H1 (cell line): Measurements from ENCODE around the gene TPRX1. TPM values are rescaled to one million over a fixed set of nuclear protein-coding genes. Genes with fewer than 3 reads are reported as not detected.

Experiments used
- CEBPB ChIP-seq: IDR thresholded peaks from 2 replicates; pipeline ENCODE4 v1.6.1; 2012; ENCODE audit warnings: low read depth, low read length
- FOSL1 ChIP-seq: IDR thresholded peaks from 2 replicates; pipeline ENCODE4 v1.6.1; 2011; ENCODE audit warnings: mild to moderate bottlenecking, low read depth, low read length, moderate library complexity; ENCODE audit not compliant: insufficient read depth
- POU5F1 ChIP-seq: IDR thresholded peaks from 2 replicates; pipeline ENCODE4 v1.6.1; 2011; ENCODE audit warnings: low read depth, mild to moderate bottlenecking, low read length, moderate library complexity
- TBP ChIP-seq: IDR thresholded peaks from 2 replicates; pipeline ENCODE4 v1.6.1; 2011; ENCODE audit warnings: low read depth, low read length, improper control_type of control experiment
- polyA plus RNA-seq, 7 experiments: library from polyadenylated mRNA; depleted of rRNA in 3 of 7; stranded (reverse) in 5 of 7; unstranded in 2 of 7; fragments of >200 nt in 5 of 7; fragments of 200-250 nt in 2 of 7; gene quantifications; 1 replicate in 5 of 7; 2 replicates in 1 of 7; 4 replicates in 1 of 7; pipeline versions ENCODE4 v1.2.1 to v1.2.3, GENCODE V29; 2011 to 2013; ENCODE audit warnings: missing spikeins in 2 of 7, mixed read lengths in 2 of 7
- total RNA-seq: library from RNA; stranded (reverse); fragmentation: NEBNext Ultra II Directional; extraction: Animal tissue kit (Norgen Biotek cat#: 25700); gene quantifications from 2 replicates; pipeline ENCODE4 v1.2.1, GENCODE V29; 2021
- TF ChIP-seq, protein P1 (sequence below): fragments of 300-600 bp; sonication (generic); IDR thresholded peaks from 2 replicates; pipeline ENCODE4 v1.7.1; 2012; ENCODE audit warnings: low read length, moderate library complexity, mild to moderate bottlenecking, inconsistent platforms; ENCODE audit not compliant: insufficient replicate concordance

Gene TPRX1
- total and polyA plus RNA-seq, 2 of the 8 experiments (the other 6 are each of a cell fraction or from before 2014, with no cell fraction given): 0.03 TPM; not detected in 1

DNA sequence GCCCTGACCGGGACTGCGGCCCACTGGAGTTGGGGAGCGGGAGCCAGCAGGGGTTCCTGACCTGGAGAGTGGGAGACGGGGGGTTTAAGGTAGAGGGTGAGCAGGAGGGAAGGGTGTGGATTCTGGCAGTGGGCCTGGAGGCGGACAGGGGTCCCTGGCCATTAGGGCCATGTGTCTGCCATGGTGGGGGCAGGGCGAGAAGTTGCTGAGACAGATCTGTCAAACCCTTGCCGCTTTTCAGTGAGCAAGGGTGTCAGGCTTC lies 38.1 kb downstream of the TPRX1 start (continued):
- TF ChIP-seq, protein P1, sequence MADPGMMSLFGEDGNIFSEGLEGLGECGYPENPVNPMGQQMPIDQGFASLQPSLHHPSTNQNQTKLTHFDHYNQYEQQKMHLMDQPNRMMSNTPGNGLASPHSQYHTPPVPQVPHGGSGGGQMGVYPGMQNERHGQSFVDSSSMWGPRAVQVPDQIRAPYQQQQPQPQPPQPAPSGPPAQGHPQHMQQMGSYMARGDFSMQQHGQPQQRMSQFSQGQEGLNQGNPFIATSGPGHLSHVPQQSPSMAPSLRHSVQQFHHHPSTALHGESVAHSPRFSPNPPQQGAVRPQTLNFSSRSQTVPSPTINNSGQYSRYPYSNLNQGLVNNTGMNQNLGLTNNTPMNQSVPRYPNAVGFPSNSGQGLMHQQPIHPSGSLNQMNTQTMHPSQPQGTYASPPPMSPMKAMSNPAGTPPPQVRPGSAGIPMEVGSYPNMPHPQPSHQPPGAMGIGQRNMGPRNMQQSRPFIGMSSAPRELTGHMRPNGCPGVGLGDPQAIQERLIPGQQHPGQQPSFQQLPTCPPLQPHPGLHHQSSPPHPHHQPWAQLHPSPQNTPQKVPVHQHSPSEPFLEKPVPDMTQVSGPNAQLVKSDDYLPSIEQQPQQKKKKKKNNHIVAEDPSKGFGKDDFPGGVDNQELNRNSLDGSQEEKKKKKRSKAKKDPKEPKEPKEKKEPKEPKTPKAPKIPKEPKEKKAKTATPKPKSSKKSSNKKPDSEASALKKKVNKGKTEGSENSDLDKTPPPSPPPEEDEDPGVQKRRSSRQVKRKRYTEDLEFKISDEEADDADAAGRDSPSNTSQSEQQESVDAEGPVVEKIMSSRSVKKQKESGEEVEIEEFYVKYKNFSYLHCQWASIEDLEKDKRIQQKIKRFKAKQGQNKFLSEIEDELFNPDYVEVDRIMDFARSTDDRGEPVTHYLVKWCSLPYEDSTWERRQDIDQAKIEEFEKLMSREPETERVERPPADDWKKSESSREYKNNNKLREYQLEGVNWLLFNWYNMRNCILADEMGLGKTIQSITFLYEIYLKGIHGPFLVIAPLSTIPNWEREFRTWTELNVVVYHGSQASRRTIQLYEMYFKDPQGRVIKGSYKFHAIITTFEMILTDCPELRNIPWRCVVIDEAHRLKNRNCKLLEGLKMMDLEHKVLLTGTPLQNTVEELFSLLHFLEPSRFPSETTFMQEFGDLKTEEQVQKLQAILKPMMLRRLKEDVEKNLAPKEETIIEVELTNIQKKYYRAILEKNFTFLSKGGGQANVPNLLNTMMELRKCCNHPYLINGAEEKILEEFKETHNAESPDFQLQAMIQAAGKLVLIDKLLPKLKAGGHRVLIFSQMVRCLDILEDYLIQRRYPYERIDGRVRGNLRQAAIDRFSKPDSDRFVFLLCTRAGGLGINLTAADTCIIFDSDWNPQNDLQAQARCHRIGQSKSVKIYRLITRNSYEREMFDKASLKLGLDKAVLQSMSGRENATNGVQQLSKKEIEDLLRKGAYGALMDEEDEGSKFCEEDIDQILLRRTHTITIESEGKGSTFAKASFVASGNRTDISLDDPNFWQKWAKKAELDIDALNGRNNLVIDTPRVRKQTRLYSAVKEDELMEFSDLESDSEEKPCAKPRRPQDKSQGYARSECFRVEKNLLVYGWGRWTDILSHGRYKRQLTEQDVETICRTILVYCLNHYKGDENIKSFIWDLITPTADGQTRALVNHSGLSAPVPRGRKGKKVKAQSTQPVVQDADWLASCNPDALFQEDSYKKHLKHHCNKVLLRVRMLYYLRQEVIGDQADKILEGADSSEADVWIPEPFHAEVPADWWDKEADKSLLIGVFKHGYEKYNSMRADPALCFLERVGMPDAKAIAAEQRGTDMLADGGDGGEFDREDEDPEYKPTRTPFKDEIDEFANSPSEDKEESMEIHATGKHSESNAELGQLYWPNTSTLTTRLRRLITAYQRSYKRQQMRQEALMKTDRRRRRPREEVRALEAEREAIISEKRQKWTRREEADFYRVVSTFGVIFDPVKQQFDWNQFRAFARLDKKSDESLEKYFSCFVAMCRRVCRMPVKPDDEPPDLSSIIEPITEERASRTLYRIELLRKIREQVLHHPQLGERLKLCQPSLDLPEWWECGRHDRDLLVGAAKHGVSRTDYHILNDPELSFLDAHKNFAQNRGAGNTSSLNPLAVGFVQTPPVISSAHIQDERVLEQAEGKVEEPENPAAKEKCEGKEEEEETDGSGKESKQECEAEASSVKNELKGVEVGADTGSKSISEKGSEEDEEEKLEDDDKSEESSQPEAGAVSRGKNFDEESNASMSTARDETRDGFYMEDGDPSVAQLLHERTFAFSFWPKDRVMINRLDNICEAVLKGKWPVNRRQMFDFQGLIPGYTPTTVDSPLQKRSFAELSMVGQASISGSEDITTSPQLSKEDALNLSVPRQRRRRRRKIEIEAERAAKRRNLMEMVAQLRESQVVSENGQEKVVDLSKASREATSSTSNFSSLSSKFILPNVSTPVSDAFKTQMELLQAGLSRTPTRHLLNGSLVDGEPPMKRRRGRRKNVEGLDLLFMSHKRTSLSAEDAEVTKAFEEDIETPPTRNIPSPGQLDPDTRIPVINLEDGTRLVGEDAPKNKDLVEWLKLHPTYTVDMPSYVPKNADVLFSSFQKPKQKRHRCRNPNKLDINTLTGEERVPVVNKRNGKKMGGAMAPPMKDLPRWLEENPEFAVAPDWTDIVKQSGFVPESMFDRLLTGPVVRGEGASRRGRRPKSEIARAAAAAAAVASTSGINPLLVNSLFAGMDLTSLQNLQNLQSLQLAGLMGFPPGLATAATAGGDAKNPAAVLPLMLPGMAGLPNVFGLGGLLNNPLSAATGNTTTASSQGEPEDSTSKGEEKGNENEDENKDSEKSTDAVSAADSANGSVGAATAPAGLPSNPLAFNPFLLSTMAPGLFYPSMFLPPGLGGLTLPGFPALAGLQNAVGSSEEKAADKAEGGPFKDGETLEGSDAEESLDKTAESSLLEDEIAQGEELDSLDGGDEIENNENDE: no peak
- TF ChIP-seq CEBPB (no peak), TBP (no peak), POU5F1 (no peak), FOSL1 (no peak)
